ENCODE measurements around the gene CEP350.
A peak's percentile ranks its signal among the peaks of the same experiment; 100 is the strongest.
"Not testable (repeated sequence)": the region's sequence is repeated elsewhere in the genome, so short reads cannot be mapped to it uniquely, and the experiment has no call there.

Gene CEP350

DNA sequence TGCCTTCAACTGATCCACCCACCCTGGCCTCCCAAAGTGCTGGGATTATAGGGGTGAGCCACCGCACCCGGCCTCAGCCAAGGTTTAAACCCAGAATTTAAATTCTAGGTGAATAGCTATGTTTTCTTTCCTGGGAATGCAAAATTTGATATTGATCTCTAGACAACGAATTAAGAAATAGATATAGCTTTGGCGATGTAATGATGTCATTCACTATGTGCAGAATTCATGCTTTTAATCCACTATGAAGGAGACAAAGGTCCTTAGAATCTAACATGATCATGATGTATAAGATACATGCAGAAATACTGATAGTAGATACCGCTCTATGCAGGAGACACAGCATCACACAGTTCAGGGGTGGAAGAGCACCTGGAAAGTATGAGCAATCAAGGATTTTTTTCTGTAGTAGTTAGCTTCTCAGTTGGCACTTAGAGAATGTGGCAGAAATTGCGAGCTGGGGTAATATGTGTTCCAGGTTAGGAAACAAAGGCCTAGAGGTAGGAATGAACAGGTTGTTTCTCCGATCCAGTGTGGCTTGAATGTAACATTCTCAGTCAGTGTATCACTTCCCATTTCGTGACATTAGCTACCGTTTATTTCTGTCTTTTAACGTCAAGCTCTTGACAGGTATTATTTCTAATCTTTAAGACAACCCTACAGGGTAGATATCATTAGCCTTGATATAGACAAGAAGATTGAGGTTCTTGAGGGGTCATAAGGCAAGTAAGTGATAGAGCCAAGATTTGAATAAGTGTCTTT is 3.0 kb upstream of the CEP350 start:
- no peak overlapping the region for H3K27ac ChIP-seq
- TF ChIP-seq, protein P1, sequence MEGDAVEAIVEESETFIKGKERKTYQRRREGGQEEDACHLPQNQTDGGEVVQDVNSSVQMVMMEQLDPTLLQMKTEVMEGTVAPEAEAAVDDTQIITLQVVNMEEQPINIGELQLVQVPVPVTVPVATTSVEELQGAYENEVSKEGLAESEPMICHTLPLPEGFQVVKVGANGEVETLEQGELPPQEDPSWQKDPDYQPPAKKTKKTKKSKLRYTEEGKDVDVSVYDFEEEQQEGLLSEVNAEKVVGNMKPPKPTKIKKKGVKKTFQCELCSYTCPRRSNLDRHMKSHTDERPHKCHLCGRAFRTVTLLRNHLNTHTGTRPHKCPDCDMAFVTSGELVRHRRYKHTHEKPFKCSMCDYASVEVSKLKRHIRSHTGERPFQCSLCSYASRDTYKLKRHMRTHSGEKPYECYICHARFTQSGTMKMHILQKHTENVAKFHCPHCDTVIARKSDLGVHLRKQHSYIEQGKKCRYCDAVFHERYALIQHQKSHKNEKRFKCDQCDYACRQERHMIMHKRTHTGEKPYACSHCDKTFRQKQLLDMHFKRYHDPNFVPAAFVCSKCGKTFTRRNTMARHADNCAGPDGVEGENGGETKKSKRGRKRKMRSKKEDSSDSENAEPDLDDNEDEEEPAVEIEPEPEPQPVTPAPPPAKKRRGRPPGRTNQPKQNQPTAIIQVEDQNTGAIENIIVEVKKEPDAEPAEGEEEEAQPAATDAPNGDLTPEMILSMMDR (IDR thresholded peaks at IDR 0.05): no peak
- TF ChIP-seq ZFX (IDR thresholded peaks at IDR 0.05; ENCODE audit: borderline replicate concordance): no peak

DNA sequence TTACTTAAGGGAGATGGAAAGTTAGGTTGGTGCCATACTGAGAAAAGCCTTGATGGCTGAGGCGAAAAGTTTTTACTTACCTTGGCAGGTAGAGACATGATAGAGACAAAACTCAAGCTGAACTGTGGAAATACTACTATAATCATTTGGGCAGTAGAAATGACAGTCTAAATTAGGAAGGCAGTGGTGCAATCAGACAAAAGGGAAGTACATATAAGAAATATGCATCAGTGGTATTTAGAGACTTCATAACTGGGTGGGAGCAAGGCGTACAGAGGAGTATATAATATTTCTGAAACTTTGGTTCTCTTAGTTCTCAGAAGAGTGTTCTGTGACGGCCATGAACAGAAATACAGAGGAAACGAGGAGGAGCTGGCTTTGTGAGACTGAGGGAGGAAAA is 2.4 kb upstream of the CEP350 start:
- H3K27ac ChIP-seq: no peak overlapping the region
- TF ChIP-seq, protein P1 (IDR thresholded peaks at IDR 0.05): no peak
- no peak for TF ChIP-seq ZFX (IDR thresholded peaks at IDR 0.05; ENCODE audit: borderline replicate concordance)

DNA sequence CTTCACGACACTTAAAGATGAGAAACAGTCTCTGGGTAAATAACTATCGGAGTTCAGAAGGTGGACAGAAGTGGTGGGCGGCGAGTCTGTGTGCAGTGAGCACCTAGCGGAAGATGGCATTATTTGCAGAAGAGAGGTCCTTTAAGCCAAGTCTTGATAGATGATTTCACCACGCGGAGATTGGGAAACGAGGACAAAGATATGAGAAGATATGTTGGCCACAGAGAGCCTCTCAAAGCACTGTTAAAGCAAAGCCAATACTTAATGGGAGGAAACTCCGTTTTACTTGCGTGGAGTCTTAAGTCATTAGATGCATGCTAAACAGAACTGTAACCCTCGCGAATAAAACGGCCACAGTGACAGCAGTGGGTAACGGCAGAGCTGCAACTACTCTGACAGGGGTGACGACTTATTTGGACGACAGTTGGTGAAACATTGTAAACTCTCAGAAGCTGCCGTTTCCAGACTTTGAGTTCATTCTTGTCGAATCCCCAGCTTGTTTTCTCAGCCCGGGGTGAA is 577 bp upstream of the CEP350 start:
- TF ChIP-seq, protein P1 (IDR thresholded peaks at IDR 0.05): no peak; the same call in 1 of the 2 replicates
- TF ChIP-seq ZFX (IDR thresholded peaks at IDR 0.05; ENCODE audit: borderline replicate concordance): no peak

DNA sequence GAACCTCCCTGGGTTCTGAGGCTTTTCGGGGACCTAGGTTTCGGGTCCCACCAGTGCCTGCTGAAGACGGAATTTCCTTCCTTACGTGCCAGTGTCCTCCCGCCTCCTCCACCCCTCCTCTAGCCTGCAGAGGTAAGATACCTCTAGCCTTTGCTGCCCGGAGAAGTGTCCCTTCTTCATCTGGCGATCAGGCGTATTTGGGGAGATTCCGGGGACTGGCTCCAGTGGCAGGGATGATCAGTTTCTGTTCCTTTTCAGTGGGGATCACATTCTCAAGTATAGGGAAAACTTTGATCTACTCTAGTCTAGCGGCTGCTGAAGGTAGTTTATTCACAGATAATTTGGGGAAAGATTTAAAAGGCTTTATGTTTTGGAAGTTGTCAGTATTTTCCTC is 674 bp downstream of the CEP350 start:
- peak overlapping the region; percentile 89 for H3K27ac ChIP-seq
- no peak for TF ChIP-seq ZFX (IDR thresholded peaks at IDR 0.05; ENCODE audit: borderline replicate concordance)
- TF ChIP-seq, protein P1 (IDR thresholded peaks at IDR 0.05): 0 out of 2 replicates have a peak, but pooled peaks have one; percentile 3

More for the DNA sequence above, 577 bp upstream of the CEP350 start:
- H3K27ac ChIP-seq: peak overlapping the region; percentile 89

DNA sequence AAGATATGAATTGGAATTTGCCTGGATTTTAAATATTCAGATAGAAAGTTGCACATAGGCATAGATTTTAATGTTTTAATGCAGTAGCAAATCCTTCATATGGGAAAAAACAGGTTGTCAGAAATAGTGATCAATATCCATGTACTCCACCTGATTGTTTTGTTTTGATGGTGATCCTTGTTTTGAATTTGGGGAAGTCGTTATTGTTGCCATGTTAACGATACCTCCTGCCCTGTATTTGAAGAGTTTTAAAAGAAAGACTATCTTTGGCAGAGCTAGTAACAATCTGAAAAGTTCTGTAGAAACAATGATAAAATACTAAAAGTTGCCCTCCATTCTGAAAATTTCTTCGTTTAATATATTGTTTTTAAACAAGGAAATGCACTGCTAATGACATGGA is 1.1 kb downstream of the CEP350 start:
- H3K27ac ChIP-seq: peak overlapping the region; percentile 89; the same call in 1 of the 2 replicates
- TF ChIP-seq ZFX (IDR thresholded peaks at IDR 0.05; ENCODE audit: borderline replicate concordance): no peak
- TF ChIP-seq, protein P1 (IDR thresholded peaks at IDR 0.05): no peak

GRCh38 chr1:179958359-179958758 is 3.7 kb downstream of the CEP350 start:
- TF ChIP-seq ZFX (IDR thresholded peaks at IDR 0.05; ENCODE audit: borderline replicate concordance): no peak
- TF ChIP-seq, protein P1 (IDR thresholded peaks at IDR 0.05): no peak
- H3K27ac ChIP-seq: no peak overlapping the region

GRCh38 chr1:179962168-179962567 is 7.6 kb downstream of the CEP350 start:
- H3K27ac ChIP-seq: not testable (repeated sequence)
